HG02588 (cell line): Measurements from ENCODE around the gene DISC1.

Experiments
- ATAC-seq: cut with Tn5 transposase; IDR thresholded peaks from one replicate; pipeline ENCODE4 v1.9.1; 2021; ENCODE audit warnings: mild to moderate bottlenecking, moderate library complexity; ENCODE audit not compliant: unreplicated experiment

DISC1 gene

DNA sequence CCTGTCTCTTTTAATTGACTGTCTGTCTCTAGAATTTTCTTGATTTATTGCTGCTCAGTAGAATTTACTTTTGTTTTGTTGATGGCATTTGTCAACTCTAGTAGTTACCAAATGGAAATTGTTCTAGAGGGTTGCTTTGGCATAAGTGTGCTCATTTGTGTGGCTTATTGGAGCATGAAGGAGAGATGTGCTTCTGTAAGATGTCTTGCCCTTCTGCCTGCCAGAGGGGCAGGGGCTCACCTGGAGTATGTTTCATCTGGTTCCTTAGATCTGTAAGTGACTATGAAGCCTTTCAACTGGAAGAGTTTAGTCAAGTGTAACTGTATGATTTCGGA lies 345.5 kb downstream of the DISC1 start:
- ATAC-seq: no peak

GRCh38 chr1:231973830-231974229 lies 347.2 kb downstream of the DISC1 start:
- ATAC-seq: no peak

DNA sequence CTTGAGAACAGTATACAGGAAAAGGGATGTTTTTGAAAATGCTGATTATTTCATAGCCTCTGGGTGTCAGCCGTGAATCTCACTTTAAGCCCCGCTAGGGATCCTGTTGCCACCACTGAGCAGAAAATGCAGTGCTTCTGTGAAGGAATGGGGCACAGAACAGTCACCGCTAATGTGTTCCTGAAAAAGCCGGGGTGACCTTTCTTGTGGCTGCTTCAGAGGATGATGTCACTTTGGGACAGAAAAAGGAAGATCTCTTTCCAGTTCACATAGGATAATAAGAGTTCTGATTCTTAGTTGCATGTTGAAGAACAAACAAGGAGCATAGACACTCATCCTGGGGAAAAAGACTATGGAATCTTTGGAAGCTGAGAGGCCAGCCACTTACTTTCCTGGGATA lies 349.6 kb downstream of the DISC1 start:
- no peak for ATAC-seq

- ATAC-seq: no peak
These were observed 355.1 kb downstream of the DISC1 start for GRCh38 chr1:231981675-231982074.

- no peak for ATAC-seq
These were observed 356.4 kb downstream of the DISC1 start for GRCh38 chr1:231982871-231983587.

GRCh38 chr1:231983588-231984193 lies 357.1 kb downstream of the DISC1 start:
- no peak for ATAC-seq

DNA sequence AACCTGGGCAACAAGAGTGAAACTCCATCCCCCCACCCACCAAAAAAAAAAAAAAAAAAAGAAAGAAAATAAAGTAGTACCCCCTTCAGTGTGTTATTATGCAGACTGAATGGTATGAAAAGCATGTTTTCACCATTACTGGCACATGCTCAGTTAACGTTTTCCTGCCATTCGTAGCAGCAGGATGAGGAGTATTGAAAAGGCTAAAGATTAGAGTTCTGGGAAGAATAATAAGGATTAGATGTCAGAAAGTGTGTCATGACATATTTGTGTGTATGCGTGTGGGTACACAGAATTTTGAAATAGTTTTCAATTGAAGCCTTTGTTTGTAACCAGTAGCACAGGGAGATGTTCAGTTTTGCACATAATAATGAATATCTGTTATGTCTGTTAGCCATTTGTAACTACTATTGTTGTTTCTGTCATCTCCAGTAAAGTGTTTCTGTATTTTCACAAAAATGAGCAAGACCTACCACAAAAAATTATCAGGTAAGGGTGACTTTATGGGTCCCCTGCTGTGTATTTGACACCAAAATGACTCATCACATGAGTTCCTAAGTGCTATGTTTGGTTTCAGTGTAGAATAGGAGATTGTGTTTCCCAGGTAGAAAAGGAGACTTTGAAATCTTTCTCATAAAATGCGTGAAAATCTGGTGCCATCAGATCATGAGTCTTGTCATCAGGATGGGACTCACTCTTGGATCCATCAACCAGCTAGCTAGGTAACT lies 358.9 kb downstream of the DISC1 start:
- ATAC-seq: no peak

GRCh38 chr1:231986631-231987336 lies 360.2 kb downstream of the DISC1 start:
- no peak for ATAC-seq

DNA sequence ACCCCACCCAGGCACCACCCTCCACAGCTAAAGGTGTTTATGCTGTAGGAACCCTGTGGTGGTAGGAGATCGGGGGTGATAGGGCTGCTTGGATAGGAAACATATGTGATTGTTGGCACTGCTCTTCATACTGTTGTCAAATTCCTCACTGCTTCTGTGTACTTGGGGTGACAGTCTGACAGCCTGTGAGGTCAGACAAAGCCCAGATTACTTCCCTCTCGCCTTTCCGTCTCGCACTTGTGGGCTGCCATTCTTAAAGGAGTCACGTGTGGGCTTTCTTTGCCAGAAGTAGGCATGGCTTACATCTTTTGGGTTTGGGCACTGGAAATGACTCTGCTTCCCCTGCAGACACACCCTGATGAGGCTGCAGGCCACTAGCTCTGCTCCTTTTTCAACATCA lies 363.8 kb downstream of the DISC1 start:
- ATAC-seq: no peak

GRCh38 chr1:231991231-231991630 lies 364.6 kb downstream of the DISC1 start:
- no peak for ATAC-seq

- ATAC-seq: no peak
These were observed 367.4 kb downstream of the DISC1 start for GRCh38 chr1:231993968-231994455.

DNA sequence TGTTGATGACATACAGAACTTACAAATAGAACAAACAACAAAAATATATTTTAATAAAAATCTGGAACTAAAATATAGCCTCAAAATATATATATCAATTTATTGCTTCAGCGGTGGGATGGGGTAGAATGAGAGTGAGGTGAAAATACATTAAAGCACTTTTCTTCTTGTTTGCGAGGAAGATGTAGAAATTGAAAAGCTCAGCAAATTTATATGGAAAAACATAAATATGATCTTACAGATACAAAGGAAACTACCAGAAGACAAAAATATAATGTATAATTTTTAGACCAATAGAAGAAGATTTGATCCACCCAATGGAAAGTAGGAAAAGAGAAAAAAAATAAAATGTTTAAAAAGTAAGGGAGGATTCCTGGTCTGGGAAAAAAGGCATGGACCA lies 372.2 kb downstream of the DISC1 start:
- no peak for ATAC-seq

- no peak for ATAC-seq
These were observed 378.7 kb downstream of the DISC1 start for GRCh38 chr1:232005300-232005699.

- no peak for ATAC-seq
These were observed 383.2 kb downstream of the DISC1 start for GRCh38 chr1:232009741-232010140.

DNA sequence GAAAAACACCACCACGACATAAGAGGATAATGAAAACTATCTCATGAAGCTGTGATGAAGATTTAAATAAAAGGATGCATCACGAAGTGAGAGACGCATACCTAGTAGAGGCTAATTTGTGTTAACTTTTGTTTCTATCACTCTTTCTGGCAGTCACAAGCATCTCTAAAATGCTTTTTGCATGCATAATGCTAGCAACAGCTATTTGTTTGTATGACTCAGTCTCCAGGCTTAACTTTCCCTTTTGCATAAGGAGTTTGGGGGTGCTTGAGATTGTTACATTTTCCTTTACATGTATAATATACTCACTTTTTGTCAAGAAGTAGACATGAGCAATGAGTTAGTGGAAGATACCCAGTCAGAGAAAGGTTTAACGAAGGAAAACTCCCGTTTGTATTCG lies 385.4 kb downstream of the DISC1 start:
- no peak for ATAC-seq

GRCh38 chr1:232012773-232013386 lies 386.3 kb downstream of the DISC1 start:
- no peak for ATAC-seq

- ATAC-seq: no peak
These were observed 388.4 kb downstream of the DISC1 start for GRCh38 chr1:232014941-232015340.

- no peak for ATAC-seq
These were observed 390.0 kb downstream of the DISC1 start for GRCh38 chr1:232016616-232017015.

DNA sequence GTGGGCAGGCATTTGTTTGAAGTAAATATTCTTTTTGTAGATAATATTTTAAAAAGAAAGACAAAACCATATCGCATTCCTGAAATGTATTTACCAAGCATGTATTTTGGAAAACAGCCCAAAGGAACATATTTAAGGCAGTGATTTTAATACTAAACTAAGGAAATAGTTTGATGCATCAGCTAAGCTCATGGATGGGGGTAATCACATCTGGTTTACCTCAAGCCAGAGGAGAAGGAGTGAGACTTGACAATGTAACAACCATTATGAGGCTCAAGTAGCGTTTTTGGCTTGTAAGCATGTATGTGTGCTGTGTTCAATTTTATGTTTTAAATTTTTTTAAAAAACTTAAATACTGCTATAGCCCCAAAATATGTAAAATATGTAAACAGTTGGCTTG lies 390.5 kb downstream of the DISC1 start:
- no peak for ATAC-seq

GRCh38 chr1:232017759-232018158 lies 391.2 kb downstream of the DISC1 start:
- ATAC-seq: no peak
